ENCODE results near the gene LTK.

DNA sequence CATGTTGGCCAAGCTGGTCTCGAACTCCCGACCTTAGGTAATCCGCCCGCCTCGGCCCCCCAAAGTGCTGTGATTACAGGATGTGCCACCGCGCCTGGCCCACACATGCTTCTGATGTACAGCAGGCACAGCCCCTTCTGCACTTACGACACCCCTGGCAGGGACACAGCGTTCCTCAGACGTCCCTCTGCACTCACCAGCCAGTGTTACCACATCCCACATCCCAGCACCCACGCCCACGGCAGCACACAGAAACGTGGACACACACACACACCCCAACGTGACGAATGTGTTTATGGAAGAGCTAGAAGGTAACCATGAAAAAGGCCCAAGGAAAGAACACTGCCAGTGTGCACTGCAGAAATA lies 31.0 kb upstream of the LTK start:
- TF ChIP-seq EP300 (IDR thresholded peaks at IDR 0.05; ENCODE audit: borderline replicate concordance in 1 of 2, low read depth in 2 of 2, low read length in 2 of 2) = no peak
- TF ChIP-seq CTCF (IDR thresholded peaks at IDR 0.05; ENCODE audit: control extremely low read depth in 1 of 3, insufficient read depth in 1 of 3, low read depth in 1 of 3, low read length in 3 of 3) = no peak
- no peak for TF ChIP-seq POLR2AphosphoS5 (IDR thresholded peaks at IDR 0.05; ENCODE audit: low read depth, low read length)
- TF ChIP-seq E2F6 (IDR thresholded peaks at IDR 0.05) = no peak
- no peak for TF ChIP-seq POLR2A (IDR thresholded peaks at IDR 0.05; ENCODE audit: control extremely low read depth in 1 of 2, low read depth in 2 of 2, low read length in 2 of 2)
- TF ChIP-seq, protein P1, sequence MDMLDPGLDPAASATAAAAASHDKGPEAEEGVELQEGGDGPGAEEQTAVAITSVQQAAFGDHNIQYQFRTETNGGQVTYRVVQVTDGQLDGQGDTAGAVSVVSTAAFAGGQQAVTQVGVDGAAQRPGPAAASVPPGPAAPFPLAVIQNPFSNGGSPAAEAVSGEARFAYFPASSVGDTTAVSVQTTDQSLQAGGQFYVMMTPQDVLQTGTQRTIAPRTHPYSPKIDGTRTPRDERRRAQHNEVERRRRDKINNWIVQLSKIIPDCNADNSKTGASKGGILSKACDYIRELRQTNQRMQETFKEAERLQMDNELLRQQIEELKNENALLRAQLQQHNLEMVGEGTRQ (IDR thresholded peaks at IDR 0.05; ENCODE audit: low read length) = no peak
- TF ChIP-seq MAFK (IDR thresholded peaks at IDR 0.05; ENCODE audit: low read depth, low read length) = no peak
- TF ChIP-seq CHD2 (IDR thresholded peaks at IDR 0.05; ENCODE audit: low read length) = no peak
- no peak for TF ChIP-seq TBP (IDR thresholded peaks at IDR 0.05; ENCODE audit: low read depth, low read length)

Measured in H1 (cell line).